Stimulated activated CD8-positive, alpha-beta memory T cell treated with anti-CD3 and anti-CD28 coated beads, Interleukin-15, amount 100 ng/mL, for 4 hours (primary cell): ENCODE measurements around the gene NPIPB8.
"Not testable (repeated sequence)": the region's sequence is repeated elsewhere in the genome, so short reads cannot be mapped to it uniquely, and the experiment has no call there.

Source experiments
- DNase-seq, 2 donors: peaks; one replicate each; pipeline ENCODE4 v3.0.0-alpha.2; 2020; ENCODE audit warnings: low read depth in 2 of 2

NPIPB8 gene

GRCh38 chr16:28637765-28638164 is at the start of gene NPIPB8:
NPIPB8 (plus strand) TSS chr16:28638065; CDS start chr16:28638361, 296 bp downstream.
- DNase-seq = not testable (repeated sequence)

GRCh38 chr16:28589069-28589468 is 48.8 kb upstream of the NPIPB8 start:
- no peak for DNase-seq

GRCh38 chr16:28589930-28590329 is 47.9 kb upstream of the NPIPB8 start:
- DNase-seq = no peak

- DNase-seq = no peak
Observed at GRCh38 chr16:28590384-28591340, 47.2 kb upstream of the NPIPB8 start.

- no peak for DNase-seq
Observed at GRCh38 chr16:28591355-28591754, 46.5 kb upstream of the NPIPB8 start.

- no peak for DNase-seq
Observed at GRCh38 chr16:28592511-28592910, 45.4 kb upstream of the NPIPB8 start.

GRCh38 chr16:28592979-28593553 is 44.8 kb upstream of the NPIPB8 start:
- DNase-seq = no peak

- not testable (repeated sequence) for DNase-seq
Observed at GRCh38 chr16:28595451-28595850, 42.4 kb upstream of the NPIPB8 start.

- DNase-seq = no peak
Observed at GRCh38 chr16:28596115-28596630, 41.7 kb upstream of the NPIPB8 start.

- DNase-seq = no peak
Observed at GRCh38 chr16:28596840-28597691, 40.8 kb upstream of the NPIPB8 start, which contains the start of gene SULT1A2. SULT1A2 (minus strand) TSS chr16:28597050; CDS start chr16:28595930, 1,120 bp downstream.

- no peak for DNase-seq
Observed at GRCh38 chr16:28597692-28598261, 40.1 kb upstream of the NPIPB8 start.

- not testable (repeated sequence) for DNase-seq
Observed at GRCh38 chr16:28599377-28600285, 38.2 kb upstream of the NPIPB8 start.

- DNase-seq = not testable (repeated sequence)
Observed at GRCh38 chr16:28600965-28601364, 36.9 kb upstream of the NPIPB8 start.

- not testable (repeated sequence) for DNase-seq
Observed at GRCh38 chr16:28601589-28601988, 36.3 kb upstream of the NPIPB8 start.

- not testable (repeated sequence) for DNase-seq
Observed at GRCh38 chr16:28602062-28602461, 35.8 kb upstream of the NPIPB8 start.

- no peak for DNase-seq
Observed at GRCh38 chr16:28602529-28602928, 35.3 kb upstream of the NPIPB8 start.

- no peak for DNase-seq
Observed at GRCh38 chr16:28603381-28604185, 34.3 kb upstream of the NPIPB8 start.

GRCh38 chr16:28604186-28604565 is 33.7 kb upstream of the NPIPB8 start:
- DNase-seq = no peak
